K562 treated with DMSO at 1 percent for 24 hours (cell line): Measurements from ENCODE around the gene HPCA. TPM values are rescaled to one million over a fixed set of nuclear protein-coding genes. Genes with fewer than 3 reads are reported as not detected.

ENCODE experiments used
- total RNA-seq: library from RNA; unstranded; fragments of 300-600 nt; gene quantifications from 2 replicates; pipeline ENCODE4 v1.2.3, GENCODE V29; 2022; ENCODE audit warnings: low read depth; ENCODE audit not compliant: insufficient read depth

The HPCA gene
- total RNA-seq: not detected in 2 replicates

GRCh38 chr1:32886004-32886827 lies at the start of gene HPCA:
Gene HPCA, plus strand, starts transcription at chr1:32886491. Its CDS starts 2,408 bp downstream, at chr1:32888899.

GRCh38 chr1:32870615-32871363 lies 15.5 kb upstream of the HPCA start, which contains the start of gene FNDC5:
Gene FNDC5, minus strand, starts transcription at chr1:32870912.

GRCh38 chr1:32900956-32901822 lies 14.9 kb downstream of the HPCA start, which contains the start of gene TMEM54:
Gene TMEM54, minus strand, starts transcription at chr1:32901389. Its CDS starts 151 bp downstream, at chr1:32901238.

Other genes starting within 250 kb of the HPCA start
- gene ZBTB8OS, start 235.9 kb upstream of the HPCA start, total RNA-seq: 42.8 and 47.1 TPM in 2 replicates
- 189 and 217 TPM in 2 replicates for gene RBBP4, start 235.3 kb upstream of the HPCA start, total RNA-seq
- 0.45 and 1.2 TPM in 2 replicates for gene SYNC, start 183.7 kb upstream of the HPCA start, total RNA-seq
- 355 and 357 TPM in 2 replicates for gene YARS1, start 69.1 kb upstream of the HPCA start, total RNA-seq
- 10.3 and 11.3 TPM in 2 replicates for gene S100PBP, start 68.8 kb upstream of the HPCA start, total RNA-seq
- gene FNDC5, start 15.6 kb upstream of the HPCA start, total RNA-seq: not detected in 2 replicates
- 54.7 and 78.5 TPM in 2 replicates for gene TMEM54, start 14.9 kb downstream of the HPCA start, total RNA-seq
- gene RNF19B, start 78.3 kb downstream of the HPCA start, total RNA-seq: 33.2 and 34.7 TPM in 2 replicates
- gene AK2, start 150.4 kb downstream of the HPCA start, total RNA-seq: 175 and 184 TPM in 2 replicates
- 1.7 and 2.6 TPM in 2 replicates for gene AZIN2, start 194.7 kb downstream of the HPCA start, total RNA-seq